Mucosa of stomach (tissue), 1 donor: ENCODE data around the gene TECPR2.
A peak's percentile ranks its signal among the peaks of the same experiment; 100 is the strongest.
"Not testable (repeated sequence)": the region's sequence is repeated elsewhere in the genome, so short reads cannot be mapped to it uniquely, and the experiment has no call there.

Experiments
- H3K27me3 ChIP-seq: one replicate; pipeline ENCODE4 v1.7.0; 2013; ENCODE audit warnings: mild to moderate bottlenecking, low read length; ENCODE audit not compliant: control insufficient read depth, insufficient read depth
- H3K36me3 ChIP-seq: one replicate; pipeline ENCODE4 v1.7.0; 2013; ENCODE audit warnings: low read length; ENCODE audit not compliant: control insufficient read depth, insufficient read depth
- H3K4me1 ChIP-seq: one replicate; pipeline ENCODE4 v1.7.0; 2013; ENCODE audit warnings: mild to moderate bottlenecking, low read length; ENCODE audit not compliant: control insufficient read depth, insufficient read depth
- H3K4me3 ChIP-seq: one replicate; pipeline ENCODE4 v1.7.0; 2013; ENCODE audit warnings: low read length
- H3K9ac ChIP-seq: one replicate; pipeline ENCODE4 v1.7.0; 2013; ENCODE audit warnings: mild to moderate bottlenecking, low read length, moderate library complexity
- H3K9me3 ChIP-seq: one replicate; pipeline ENCODE4 v1.7.0; 2013; ENCODE audit warnings: mild to moderate bottlenecking, low read length, moderate library complexity; ENCODE audit not compliant: control insufficient read depth
- donor health status: Pancreatic carcinoma.

The TECPR2 gene

DNA sequence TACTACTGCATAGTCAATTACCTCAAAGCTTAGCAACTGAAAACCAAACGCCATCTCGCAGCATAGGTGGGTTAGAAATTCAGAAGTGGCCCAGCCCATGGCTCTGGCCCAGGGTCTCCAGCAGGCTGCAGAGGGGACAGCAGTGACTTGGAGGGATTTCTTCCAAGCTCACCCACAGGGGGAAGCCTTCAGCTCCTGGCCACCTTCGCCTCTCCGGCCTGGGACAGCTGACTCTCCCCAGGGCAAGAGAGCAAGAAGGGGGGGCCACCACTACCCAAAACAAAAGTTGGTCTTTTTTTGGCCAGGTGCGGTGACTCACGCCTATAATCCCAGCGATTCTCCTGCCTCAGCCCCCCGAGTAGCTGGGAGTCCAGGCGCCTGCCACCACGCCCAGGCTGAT lies 179.0 kb downstream of the TECPR2 start:
- H3K9me3 ChIP-seq: no peaks in the 10 kb centered on the region
- no peak overlapping the region for H3K4me3 ChIP-seq
- peaks cover 20% of the 10 kb centered on the region for H3K4me1 ChIP-seq
- H3K36me3 ChIP-seq: no peaks in the 10 kb centered on the region
- peaks cover 15% of the 10 kb centered on the region for H3K27me3 ChIP-seq
- H3K9ac ChIP-seq: no peak overlapping the region

DNA sequence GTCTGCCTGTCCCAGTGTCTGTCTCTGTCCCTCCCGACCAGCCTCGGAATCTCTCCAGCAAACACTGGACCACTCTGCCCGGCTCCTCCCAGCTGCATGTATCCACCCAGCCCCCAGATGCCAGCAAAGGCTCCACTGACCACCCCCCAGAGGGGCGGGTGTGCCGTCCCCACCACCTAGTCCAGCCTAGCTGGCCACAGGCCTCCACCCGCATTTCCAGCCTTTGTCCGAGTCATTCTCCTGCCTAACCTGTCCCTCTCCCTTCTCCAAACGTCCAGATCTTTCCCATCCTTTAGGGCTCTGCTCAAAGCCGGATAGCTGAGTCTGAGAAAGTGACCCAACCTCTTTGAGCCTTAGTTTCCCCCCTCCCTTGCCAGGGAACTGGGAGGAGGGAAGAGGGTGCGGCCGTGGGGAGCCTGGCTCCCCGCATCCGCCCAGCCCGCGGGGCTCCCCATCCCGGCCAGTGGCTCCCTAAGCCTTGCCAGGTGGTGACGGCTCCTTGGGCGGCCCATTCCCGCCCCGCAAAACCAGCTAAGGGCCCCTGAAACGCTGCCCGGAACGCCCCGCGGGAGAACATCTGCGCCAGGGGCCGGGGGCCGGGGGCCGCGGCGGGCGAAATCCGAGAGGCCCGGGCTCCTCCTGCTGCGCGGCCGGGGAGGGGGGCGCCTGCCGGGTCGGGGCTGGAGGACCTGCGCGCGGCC lies 181.5 kb downstream of the TECPR2 start:
- H3K27me3 ChIP-seq: peaks cover 15% of the 10 kb centered on the region
- H3K9ac ChIP-seq: no peak overlapping the region
- H3K9me3 ChIP-seq: no peaks in the 10 kb centered on the region
- no peaks in the 10 kb centered on the region for H3K36me3 ChIP-seq
- H3K4me1 ChIP-seq: peaks cover 20% of the 10 kb centered on the region
- no peak overlapping the region for H3K4me3 ChIP-seq

DNA sequence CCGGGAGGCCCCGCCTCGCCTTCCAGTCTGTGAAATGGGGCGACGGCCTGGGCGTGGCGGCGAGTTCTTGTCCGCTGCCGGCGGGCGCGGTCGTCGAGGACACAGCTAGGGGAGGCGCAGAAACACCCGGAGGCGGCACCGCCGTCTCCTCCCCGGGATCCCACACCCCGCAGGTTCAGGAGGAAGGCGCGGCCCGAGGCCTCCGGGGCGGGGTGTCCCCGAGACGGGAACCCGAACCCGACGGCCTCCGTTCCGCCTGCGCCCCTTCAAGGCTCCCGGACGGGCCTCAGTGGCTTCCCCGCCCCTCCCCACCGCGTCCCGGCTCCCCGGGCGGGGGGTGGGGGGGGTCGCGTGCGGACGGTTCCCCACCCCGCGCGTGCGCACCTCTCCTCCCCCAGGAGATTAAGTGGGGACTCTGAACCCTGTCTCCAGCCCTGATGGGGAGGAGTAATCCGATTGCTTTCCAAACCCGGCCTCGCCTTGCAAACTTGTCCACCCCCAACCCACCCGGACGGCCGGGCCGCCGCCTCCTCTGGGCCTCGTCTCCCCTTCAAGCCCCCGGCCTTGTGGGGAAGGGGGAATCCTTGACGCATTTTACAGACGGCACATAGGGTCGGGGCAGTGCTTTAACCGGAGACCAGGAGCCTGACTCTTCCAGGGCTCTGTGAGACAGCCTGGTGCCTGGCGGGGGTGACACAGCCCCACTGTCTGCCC lies 182.2 kb downstream of the TECPR2 start:
- peaks cover 15% of the 10 kb centered on the region for H3K27me3 ChIP-seq
- H3K36me3 ChIP-seq: no peaks in the 10 kb centered on the region
- peaks cover 20% of the 10 kb centered on the region for H3K4me1 ChIP-seq
- no peak overlapping the region for H3K4me3 ChIP-seq
- no peaks in the 10 kb centered on the region for H3K9me3 ChIP-seq
- peak overlapping the region; percentile 57 for H3K9ac ChIP-seq

DNA sequence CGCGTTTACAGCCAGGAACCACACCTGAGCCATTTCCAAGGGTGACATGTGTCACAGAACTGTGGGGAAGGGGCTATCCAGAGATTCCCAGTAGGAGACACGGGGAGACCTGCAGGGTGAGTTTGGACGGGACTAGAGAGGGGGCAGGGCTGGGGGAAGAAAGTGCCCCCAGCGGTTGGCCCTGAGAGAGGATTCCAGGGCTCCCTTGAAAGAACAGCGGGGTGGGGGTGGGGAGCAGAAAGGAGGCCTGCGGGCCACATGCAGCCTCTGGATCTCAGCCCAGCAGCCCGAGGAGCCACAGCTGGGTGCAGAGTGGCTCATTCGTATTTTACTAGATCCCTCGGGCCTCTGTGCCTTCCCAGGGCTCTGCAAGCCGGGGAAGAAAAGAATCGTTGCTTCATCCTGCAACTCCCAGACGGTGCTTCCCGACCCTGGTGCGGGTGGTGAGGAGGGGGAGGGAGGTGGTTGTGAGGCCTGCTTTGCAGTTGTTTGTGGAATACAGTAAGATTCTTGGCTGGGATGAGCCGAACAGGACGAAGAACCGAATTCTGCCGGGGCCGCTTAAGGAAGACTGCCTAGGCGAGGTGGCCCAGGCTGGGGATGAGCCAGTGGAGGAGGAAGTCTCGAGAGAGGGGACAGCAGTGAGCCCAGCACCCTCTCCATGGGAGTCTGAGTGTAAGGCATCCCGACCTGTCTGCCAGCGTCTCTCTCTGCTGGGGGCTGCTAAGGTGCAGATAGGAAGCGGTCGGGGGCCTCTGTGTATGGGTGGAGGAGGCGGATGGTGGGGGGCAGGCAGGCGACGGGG lies 182.9 kb downstream of the TECPR2 start:
- Histone ChIP-seq H3K9me3 (no peaks in the 10 kb centered on the region), H3K36me3 (no peaks in the 10 kb centered on the region), H3K9ac (peak overlapping the region; percentile 57), H3K4me1 (peaks cover 20% of the 10 kb centered on the region), H3K27me3 (peaks cover 15% of the 10 kb centered on the region), H3K4me3 (no peak overlapping the region)

DNA sequence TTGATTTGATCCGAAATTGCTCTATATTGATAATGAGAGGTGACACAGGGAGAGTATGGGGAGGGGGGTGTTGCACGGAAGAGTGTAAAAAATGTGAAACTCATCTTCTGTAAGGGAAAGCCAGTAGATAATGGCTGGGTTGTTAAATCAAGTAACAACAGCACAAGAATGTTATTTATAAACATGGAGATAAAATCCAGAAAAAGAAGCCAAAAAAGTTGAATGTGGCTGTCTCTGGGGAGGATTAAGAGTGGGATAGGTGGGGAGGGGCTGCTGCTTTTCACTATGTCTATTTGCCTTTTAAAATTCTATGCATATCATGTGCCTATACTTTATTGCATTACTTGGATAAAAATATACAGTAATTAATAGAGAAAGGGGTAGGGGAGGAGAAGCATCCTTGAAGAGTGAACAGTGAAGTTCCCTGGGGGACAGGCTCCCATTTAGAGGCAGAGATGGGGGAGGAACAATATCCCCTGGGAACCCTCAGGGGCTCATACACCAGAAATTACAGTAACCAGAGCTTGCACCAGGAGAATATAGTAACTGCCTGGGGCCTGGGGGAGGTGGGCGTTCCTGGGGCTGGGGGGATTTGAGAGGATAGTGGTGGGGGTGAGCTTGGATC lies 186.0 kb downstream of the TECPR2 start:
- Histone ChIP-seq H3K36me3 (no peaks in the 10 kb centered on the region), H3K4me1 (peaks cover 39% of the 10 kb centered on the region), H3K27me3 (peaks cover 15% of the 10 kb centered on the region), H3K9ac (no peak overlapping the region), H3K4me3 (no peak overlapping the region), H3K9me3 (no peaks in the 10 kb centered on the region)

DNA sequence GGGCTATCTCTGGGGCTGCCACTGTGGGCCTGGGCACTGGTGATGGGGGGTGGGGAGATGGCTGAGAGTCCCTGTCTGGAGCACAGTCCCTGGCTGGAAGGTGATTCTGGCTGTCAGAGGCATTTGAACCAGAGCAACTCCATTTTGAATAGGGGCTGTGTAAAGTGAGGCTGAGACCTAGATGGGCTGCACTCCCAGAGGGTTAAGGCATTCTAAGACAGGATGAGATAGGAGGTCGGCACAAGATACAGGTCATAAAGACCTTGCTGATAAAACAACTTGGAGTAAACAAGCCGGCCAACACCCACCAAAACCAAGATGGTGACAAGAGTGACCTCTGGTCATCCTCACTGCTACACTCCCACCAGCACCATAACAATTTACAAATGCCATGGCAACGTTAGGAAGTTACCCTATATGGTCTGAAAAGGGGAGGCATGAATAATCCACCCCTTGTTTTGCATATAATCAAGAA lies 188.2 kb downstream of the TECPR2 start:
- not testable (repeated sequence) for H3K27me3 ChIP-seq, H3K9ac ChIP-seq, H3K36me3 ChIP-seq, H3K4me3 ChIP-seq, H3K9me3 ChIP-seq
- H3K4me1 ChIP-seq: peaks cover 27% of the 10 kb centered on the region
